Neuronal stem cell (in vitro differentiated cells): ENCODE measurements around the gene SMAD9.

Source experiments
- DNase-seq: peaks from one replicate; pipeline ENCODE4 v3.0.0-alpha.2; 2013; ENCODE audit warnings: low spot score
- H2AFZ ChIP-seq: one replicate; pipeline ENCODE4 v1.6.1; 2013; ENCODE audit warnings: mild to moderate bottlenecking, low read length, inconsistent platforms
- H2AK5ac ChIP-seq: 2 replicates; pipeline ENCODE4 v1.6.1; 2013; ENCODE audit warnings: low read depth, mild to moderate bottlenecking, inconsistent platforms, low read length, moderate library complexity, mixed read lengths
- H2BK120ac ChIP-seq: 2 replicates; pipeline ENCODE4 v1.6.1; 2013; ENCODE audit warnings: low read depth, mild to moderate bottlenecking, inconsistent platforms, low read length, moderate library complexity, mixed read lengths
- H2BK12ac ChIP-seq: one replicate; pipeline ENCODE4 v1.6.1; 2013; ENCODE audit warnings: low read length, inconsistent platforms
- H2BK15ac ChIP-seq: 2 replicates; pipeline ENCODE4 v1.6.1; 2013; ENCODE audit warnings: mild to moderate bottlenecking, low read length, inconsistent platforms, mixed read lengths
- H2BK5ac ChIP-seq: one replicate; pipeline ENCODE4 v1.6.1; 2013; ENCODE audit warnings: inconsistent platforms, mild to moderate bottlenecking, low read length, moderate library complexity
- H3K14ac ChIP-seq: one replicate; pipeline ENCODE4 v1.6.1; 2013; ENCODE audit warnings: low read length, inconsistent platforms
- H3K18ac ChIP-seq: 2 replicates; pipeline ENCODE4 v1.6.1; 2013; ENCODE audit warnings: low read length, inconsistent platforms
- H3K23ac ChIP-seq: 2 replicates; pipeline ENCODE4 v1.6.1; 2013; ENCODE audit warnings: low read depth, mild to moderate bottlenecking, mixed read lengths, low read length, inconsistent platforms; ENCODE audit not compliant: poor library complexity
- H3K27ac ChIP-seq: replicated peaks from 3 replicates; pipeline ENCODE4 v1.5.1; 2013; ENCODE audit warnings: low read length, inconsistent platforms
- H3K27me3 ChIP-seq, 3 experiments: 2 replicates each; pipeline ENCODE4 v1.6.1; 2013; ENCODE audit warnings: low read length in 3 of 3, mild to moderate bottlenecking in 2 of 3, inconsistent platforms in 1 of 3, low read depth in 1 of 3, mixed read lengths in 1 of 3, moderate library complexity in 1 of 3; ENCODE audit not compliant: control insufficient read depth in 3 of 3, insufficient read depth in 3 of 3
- H3K36me3 ChIP-seq, 2 donors: replicated peaks in 1 of 2; 2 replicates each; pipeline ENCODE4 v1.6.1; 2013; ENCODE audit warnings: low read length in 2 of 2; ENCODE audit not compliant: control insufficient read depth in 2 of 2, insufficient read depth in 2 of 2
- H3K4ac ChIP-seq: 2 replicates; pipeline ENCODE4 v1.6.1; 2013; ENCODE audit warnings: inconsistent platforms, mild to moderate bottlenecking, low read length, moderate library complexity
- H3K4me1 ChIP-seq, 2 donors: 1 replicate in 1 of 2; 2 replicates in 1 of 2; pipeline ENCODE4 v1.6.1; 2013; ENCODE audit warnings: low read length in 2 of 2, low read depth in 1 of 2; ENCODE audit not compliant: control insufficient read depth in 2 of 2, insufficient read depth in 1 of 2
- H3K4me2 ChIP-seq: one replicate; pipeline ENCODE4 v1.6.1; 2013; ENCODE audit warnings: mild to moderate bottlenecking, low read length, inconsistent platforms; ENCODE audit not compliant: insufficient read depth, poor library complexity, severe bottlenecking
- H3K4me3 ChIP-seq, 2 donors: 2 replicates each; pipeline ENCODE4 v1.5.1; 2013; ENCODE audit warnings: low read length in 2 of 2, mild to moderate bottlenecking in 2 of 2, inconsistent platforms in 1 of 2, moderate library complexity in 1 of 2
- H3K79me1 ChIP-seq: one replicate; pipeline ENCODE4 v1.6.1; 2013; ENCODE audit warnings: low read depth, mild to moderate bottlenecking, inconsistent platforms, low read length, moderate library complexity
- H3K9ac ChIP-seq: one replicate; pipeline ENCODE4 v1.6.1; 2013; ENCODE audit warnings: mild to moderate bottlenecking, low read depth, low read length, inconsistent platforms; ENCODE audit not compliant: poor library complexity
- H3K9me3 ChIP-seq, 2 donors: replicated peaks in 1 of 2; 2 replicates each; pipeline versions ENCODE3 to v1.6.1; 2013; ENCODE audit warnings: low read length in 2 of 2, mild to moderate bottlenecking in 2 of 2, inconsistent platforms in 1 of 2, low read depth in 1 of 2, mixed read lengths in 1 of 2, moderate library complexity in 1 of 2; ENCODE audit not compliant: control insufficient read depth in 2 of 2, insufficient read depth in 1 of 2
- H4K8ac ChIP-seq: one replicate; pipeline ENCODE4 v1.6.1; 2013; ENCODE audit warnings: low read depth, mild to moderate bottlenecking, inconsistent platforms, low read length, moderate library complexity
- H4K91ac ChIP-seq: one replicate; pipeline ENCODE4 v1.6.1; 2013; ENCODE audit warnings: low read length, low read depth, mild to moderate bottlenecking, inconsistent platforms; ENCODE audit not compliant: poor library complexity
- WGBS, 2 donors: extraction: QIAGEN DNeasy Blood & Tissue Kit; methylation state at CpG; one replicate each; pipeline ENCODE4 v1.1.7; 2013; ENCODE audit warnings: missing lambda C conversion rate in 2 of 2, mixed read lengths in 1 of 2; ENCODE audit not compliant: insufficient read length in 2 of 2, insufficient replicate concordance in 1 of 2; ENCODE audit errors: extremely low coverage in 2 of 2; 5-methylcytosine and 5-hydroxymethylcytosine counted together

The SMAD9 gene

GRCh38 chr13:36954542-36954941 is 34.5 kb upstream of the SMAD9 start:
- Histone ChIP-seq H3K27me3 (no peaks in the 10 kb centered on the region), H2BK15ac (no peak overlapping the region), H3K4me2 (no peak overlapping the region), H2BK12ac (no peak overlapping the region), H3K4me3 (no peak overlapping the region), H3K36me3 (peaks cover 2 to 87% of the 10 kb centered on the region in 2 donors), H4K8ac (no peak overlapping the region), H4K91ac (no peak overlapping the region), H3K9me3 (no peaks in the 10 kb centered on the region), H3K4me1 (no peaks in the 10 kb centered on the region), H2BK5ac (no peak overlapping the region), H3K9ac (no peak overlapping the region), H3K14ac (no peak overlapping the region), H2AK5ac (no peak overlapping the region), H3K23ac (no peak overlapping the region), H2AFZ (no peak overlapping the region), H3K18ac (no peak overlapping the region), H3K27ac (no peak overlapping the region), H3K79me1 (no peaks in the 10 kb centered on the region), H3K4ac (no peak overlapping the region), H2BK120ac (no peak overlapping the region)
- no peak for DNase-seq

- no peak overlapping the region for H3K4me3 ChIP-seq
- H2AK5ac ChIP-seq: no peak overlapping the region
- no peak overlapping the region for H3K23ac ChIP-seq
- WGBS, 2 donors: no CpG with 5 or more reads among the region's 2 CpGs
- no peak overlapping the region for H4K91ac ChIP-seq
- H3K14ac ChIP-seq: no peak overlapping the region
- no peaks in the 10 kb centered on the region for H3K4me1 ChIP-seq
- no peaks in the 10 kb centered on the region for H3K79me1 ChIP-seq
- no peak overlapping the region for H3K4me2 ChIP-seq
- H2BK15ac ChIP-seq: no peak overlapping the region
- H2AFZ ChIP-seq: no peak overlapping the region
- H3K18ac ChIP-seq: no peak overlapping the region
- no peak overlapping the region for H3K27ac ChIP-seq
- DNase-seq: no peak
- no peak overlapping the region for H2BK5ac ChIP-seq
- H4K8ac ChIP-seq: no peak overlapping the region
- no peaks in the 10 kb centered on the region for H3K27me3 ChIP-seq
- no peak overlapping the region for H3K4ac ChIP-seq
- H2BK120ac ChIP-seq: no peak overlapping the region
- no peak overlapping the region for H2BK12ac ChIP-seq
- no peaks in the 10 kb centered on the region for H3K9me3 ChIP-seq
- H3K9ac ChIP-seq: no peak overlapping the region
- H3K36me3 ChIP-seq: peaks cover 2 to 84% of the 10 kb centered on the region in 2 donors
These were observed 30.9 kb upstream of the SMAD9 start for GRCh38 chr13:36950920-36951319.

- H2BK5ac ChIP-seq: no peak overlapping the region
- no peak overlapping the region for H2BK12ac ChIP-seq
- no peaks in the 10 kb centered on the region for H3K9me3 ChIP-seq
- peaks cover 0 to 4% of the 10 kb centered on the region in 2 donors for H3K4me1 ChIP-seq
- no peak overlapping the region for H3K4me2 ChIP-seq
- no peak overlapping the region for H3K4ac ChIP-seq
- no peak overlapping the region for H4K8ac ChIP-seq
- H3K9ac ChIP-seq: no peak overlapping the region
- H3K36me3 ChIP-seq: peaks cover 2 to 79% of the 10 kb centered on the region in 2 donors
- no peak overlapping the region for H2BK120ac ChIP-seq
- H3K23ac ChIP-seq: no peak overlapping the region
- H3K79me1 ChIP-seq: no peaks in the 10 kb centered on the region
- no peak overlapping the region for H3K14ac ChIP-seq
- no peak overlapping the region for H3K4me3 ChIP-seq
- H2AFZ ChIP-seq: no peak overlapping the region
- H2BK15ac ChIP-seq: no peak overlapping the region
- no peak for DNase-seq
- WGBS, 2 donors: no CpG with 5 or more reads among the region's 4 CpGs
- no peak overlapping the region for H2AK5ac ChIP-seq
- no peak overlapping the region for H3K18ac ChIP-seq
- H3K27ac ChIP-seq: no peak overlapping the region
- H3K27me3 ChIP-seq: no peaks in the 10 kb centered on the region
- H4K91ac ChIP-seq: no peak overlapping the region
These were observed 30.3 kb upstream of the SMAD9 start for GRCh38 chr13:36950330-36950729.

- WGBS, 2 donors: no CpG with 5 or more reads among the region's 3 CpGs
- Histone ChIP-seq H3K14ac (no peak overlapping the region), H2BK5ac (no peak overlapping the region), H3K79me1 (no peaks in the 10 kb centered on the region), H2AK5ac (no peak overlapping the region), H3K4me3 (no peak overlapping the region), H3K27me3 (no peaks in the 10 kb centered on the region), H3K23ac (no peak overlapping the region), H3K36me3 (peaks cover 0 to 29% of the 10 kb centered on the region in 2 donors), H3K4ac (no peak overlapping the region), H2BK15ac (no peak overlapping the region), H3K9ac (no peak overlapping the region), H2BK120ac (no peak overlapping the region), H4K91ac (no peak overlapping the region), H3K9me3 (no peaks in the 10 kb centered on the region), H2AFZ (no peak overlapping the region), H3K4me2 (no peak overlapping the region), H4K8ac (no peak overlapping the region), H3K4me1 (peaks cover 0 to 8% of the 10 kb centered on the region in 2 donors), H2BK12ac (no peak overlapping the region), H3K18ac (no peak overlapping the region), H3K27ac (no peak overlapping the region)
- DNase-seq: peak; percentile 30
These were observed 25.0 kb upstream of the SMAD9 start for GRCh38 chr13:36945078-36945477.
